ENCODE measurements around the gene TRIM44.

DNA sequence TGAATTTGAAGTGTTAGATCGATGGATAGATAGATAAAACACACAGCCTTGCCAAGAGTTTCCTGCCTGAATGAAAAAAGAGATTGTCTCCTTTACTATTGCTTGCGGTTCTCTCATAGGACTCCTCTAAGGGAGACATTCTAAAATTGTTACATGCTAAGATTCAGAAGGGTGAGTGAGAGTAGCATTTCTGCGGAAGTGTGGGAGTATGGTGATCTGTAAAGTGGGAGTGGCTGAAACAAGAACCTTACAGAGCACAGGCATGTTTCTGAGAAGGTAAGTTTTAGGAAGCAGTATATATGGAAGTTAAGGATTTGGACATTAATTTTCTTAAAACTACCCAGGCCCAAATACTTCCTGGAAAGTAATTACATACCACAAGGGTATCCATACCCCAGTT, 139.6 kb downstream of the TRIM44 start:
- TF ChIP-seq, protein P1, sequence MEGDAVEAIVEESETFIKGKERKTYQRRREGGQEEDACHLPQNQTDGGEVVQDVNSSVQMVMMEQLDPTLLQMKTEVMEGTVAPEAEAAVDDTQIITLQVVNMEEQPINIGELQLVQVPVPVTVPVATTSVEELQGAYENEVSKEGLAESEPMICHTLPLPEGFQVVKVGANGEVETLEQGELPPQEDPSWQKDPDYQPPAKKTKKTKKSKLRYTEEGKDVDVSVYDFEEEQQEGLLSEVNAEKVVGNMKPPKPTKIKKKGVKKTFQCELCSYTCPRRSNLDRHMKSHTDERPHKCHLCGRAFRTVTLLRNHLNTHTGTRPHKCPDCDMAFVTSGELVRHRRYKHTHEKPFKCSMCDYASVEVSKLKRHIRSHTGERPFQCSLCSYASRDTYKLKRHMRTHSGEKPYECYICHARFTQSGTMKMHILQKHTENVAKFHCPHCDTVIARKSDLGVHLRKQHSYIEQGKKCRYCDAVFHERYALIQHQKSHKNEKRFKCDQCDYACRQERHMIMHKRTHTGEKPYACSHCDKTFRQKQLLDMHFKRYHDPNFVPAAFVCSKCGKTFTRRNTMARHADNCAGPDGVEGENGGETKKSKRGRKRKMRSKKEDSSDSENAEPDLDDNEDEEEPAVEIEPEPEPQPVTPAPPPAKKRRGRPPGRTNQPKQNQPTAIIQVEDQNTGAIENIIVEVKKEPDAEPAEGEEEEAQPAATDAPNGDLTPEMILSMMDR (conservative IDR thresholded peaks at IDR 0.05; ENCODE audit: low read length): no peak
- no peak for TF ChIP-seq EZH2phosphoT487 (IDR thresholded peaks at IDR 0.05; ENCODE audit: borderline replicate concordance, low read depth, low read length)
